ENCODE results near the gene NME4.
A peak's percentile ranks its signal among the peaks of the same experiment; 100 is the strongest.
"Not testable (repeated sequence)": the region's sequence is repeated elsewhere in the genome, so short reads cannot be mapped to it uniquely, and the experiment has no call there.

The NME4 gene

DNA sequence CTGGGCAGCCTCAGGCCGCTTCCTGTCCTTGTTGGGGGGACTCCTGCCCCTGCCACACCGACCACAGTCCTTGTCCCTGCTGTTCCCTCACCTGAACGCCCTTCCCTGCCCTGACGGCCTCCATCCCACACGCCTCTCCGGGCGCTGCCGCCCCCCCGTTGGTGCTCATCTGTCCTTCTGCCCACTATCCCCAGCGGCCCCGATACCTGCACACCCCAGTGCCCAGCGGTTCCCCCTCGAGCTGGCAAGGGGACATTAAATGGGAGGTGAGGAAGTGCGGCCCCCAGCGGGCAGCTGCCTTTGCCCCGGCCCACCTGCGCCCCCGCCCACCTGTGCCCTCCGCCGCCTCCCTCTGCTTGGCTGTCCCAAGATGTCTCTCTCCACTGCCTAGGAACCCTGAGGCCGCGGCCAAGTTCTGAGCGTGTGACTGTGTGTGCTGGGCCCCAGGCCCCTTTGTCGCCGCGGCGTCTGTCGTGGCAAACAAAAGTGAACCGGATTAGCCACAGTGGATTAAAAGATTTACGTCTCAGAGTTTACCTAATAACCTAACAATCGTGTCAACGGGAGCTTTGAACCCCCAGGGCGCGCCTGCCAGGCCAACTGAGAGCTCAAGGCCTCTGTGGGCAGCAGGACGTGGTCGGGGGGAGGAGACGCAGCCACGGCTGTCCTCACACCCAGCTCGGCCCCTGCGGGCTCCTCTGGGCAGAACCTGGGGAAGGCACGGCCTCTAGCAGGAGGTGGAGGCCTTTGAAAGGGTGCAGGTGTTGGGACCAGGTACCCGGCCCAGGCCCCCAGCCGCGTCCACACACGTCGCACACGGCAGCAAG, 36.9 kb upstream of the NME4 start:
- Mint-ChIP-seq H3K27ac (no peak overlapping the region), H3K36me3 (ENCODE audit: low read depth) (no peaks in the 10 kb centered on the region), H3K27me3 (ENCODE audit: low read depth) (no peaks in the 10 kb centered on the region), H3K4me1 (ENCODE audit: low read depth) (peaks cover 7% of the 10 kb centered on the region), H3K4me3 (no peak overlapping the region), H3K9me3 (no peaks in the 10 kb centered on the region)

DNA sequence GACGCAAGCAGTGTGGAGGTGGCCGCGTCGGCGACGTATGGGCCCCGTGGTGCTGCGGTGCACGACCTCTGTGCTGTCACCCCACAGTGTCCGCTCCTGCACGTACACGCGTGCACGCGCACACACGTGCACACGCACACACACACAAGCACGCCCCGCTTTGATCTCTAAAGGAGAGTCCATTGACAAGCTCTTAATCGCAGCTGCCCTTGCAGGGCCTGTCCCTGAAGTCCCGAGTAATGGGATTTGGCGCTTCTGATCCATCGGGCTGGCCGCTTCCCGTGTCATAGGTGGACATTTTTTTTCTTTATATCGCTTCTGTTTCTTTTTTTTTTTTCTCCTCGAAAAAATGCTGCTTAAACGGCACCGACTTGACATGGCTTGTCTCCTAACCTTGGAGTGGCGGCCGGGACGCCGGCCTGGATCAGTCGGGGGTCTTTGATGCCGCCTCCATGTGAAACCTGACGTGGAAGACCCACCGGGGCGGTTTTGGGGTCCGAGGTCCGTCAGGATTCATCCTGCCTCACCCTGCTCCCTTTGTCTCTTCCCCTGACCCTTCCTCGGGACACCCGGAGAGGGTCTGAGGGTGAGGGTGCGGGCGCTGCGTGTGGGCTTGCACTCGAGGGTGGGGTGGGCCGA, 36.2 kb upstream of the NME4 start:
- Mint-ChIP-seq H3K36me3 (ENCODE audit: low read depth) (no peaks in the 10 kb centered on the region), H3K27ac (no peak overlapping the region), H3K4me1 (ENCODE audit: low read depth) (peaks cover 4% of the 10 kb centered on the region), H3K27me3 (ENCODE audit: low read depth) (no peaks in the 10 kb centered on the region), H3K9me3 (no peaks in the 10 kb centered on the region), H3K4me3 (no peak overlapping the region)

DNA sequence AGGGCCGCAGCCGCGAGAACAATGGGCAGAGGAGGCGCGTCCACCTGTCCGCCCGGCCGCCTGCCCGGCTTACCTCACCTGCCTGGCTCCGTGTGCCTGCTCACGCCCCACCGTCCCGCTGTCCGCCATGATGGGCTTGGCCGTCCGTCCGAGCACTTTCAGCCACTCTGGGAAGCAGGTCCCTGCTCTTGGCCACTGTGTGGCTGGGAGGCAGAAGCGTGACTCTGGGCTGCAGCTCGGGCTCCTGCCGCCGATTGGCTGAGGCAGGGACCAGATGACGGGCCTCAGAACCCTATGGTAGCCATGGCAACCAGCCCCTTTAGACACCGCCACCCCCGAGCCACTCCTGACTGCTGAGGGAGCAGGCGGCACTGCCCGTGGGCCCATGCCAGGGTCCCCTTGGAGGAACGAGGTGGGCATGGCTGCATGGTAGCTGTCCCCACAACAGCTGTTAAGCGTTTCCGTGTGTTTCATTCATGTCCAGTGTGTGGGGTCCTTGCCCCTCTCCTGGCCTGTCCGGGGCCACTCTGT, 35.6 kb upstream of the NME4 start:
- Mint-ChIP-seq H3K27me3 (ENCODE audit: low read depth) (no peaks in the 10 kb centered on the region), H3K36me3 (ENCODE audit: low read depth) (no peaks in the 10 kb centered on the region), H3K27ac (no peak overlapping the region), H3K4me3 (no peak overlapping the region), H3K9me3 (no peaks in the 10 kb centered on the region), H3K4me1 (ENCODE audit: low read depth) (peaks cover 4% of the 10 kb centered on the region)

DNA sequence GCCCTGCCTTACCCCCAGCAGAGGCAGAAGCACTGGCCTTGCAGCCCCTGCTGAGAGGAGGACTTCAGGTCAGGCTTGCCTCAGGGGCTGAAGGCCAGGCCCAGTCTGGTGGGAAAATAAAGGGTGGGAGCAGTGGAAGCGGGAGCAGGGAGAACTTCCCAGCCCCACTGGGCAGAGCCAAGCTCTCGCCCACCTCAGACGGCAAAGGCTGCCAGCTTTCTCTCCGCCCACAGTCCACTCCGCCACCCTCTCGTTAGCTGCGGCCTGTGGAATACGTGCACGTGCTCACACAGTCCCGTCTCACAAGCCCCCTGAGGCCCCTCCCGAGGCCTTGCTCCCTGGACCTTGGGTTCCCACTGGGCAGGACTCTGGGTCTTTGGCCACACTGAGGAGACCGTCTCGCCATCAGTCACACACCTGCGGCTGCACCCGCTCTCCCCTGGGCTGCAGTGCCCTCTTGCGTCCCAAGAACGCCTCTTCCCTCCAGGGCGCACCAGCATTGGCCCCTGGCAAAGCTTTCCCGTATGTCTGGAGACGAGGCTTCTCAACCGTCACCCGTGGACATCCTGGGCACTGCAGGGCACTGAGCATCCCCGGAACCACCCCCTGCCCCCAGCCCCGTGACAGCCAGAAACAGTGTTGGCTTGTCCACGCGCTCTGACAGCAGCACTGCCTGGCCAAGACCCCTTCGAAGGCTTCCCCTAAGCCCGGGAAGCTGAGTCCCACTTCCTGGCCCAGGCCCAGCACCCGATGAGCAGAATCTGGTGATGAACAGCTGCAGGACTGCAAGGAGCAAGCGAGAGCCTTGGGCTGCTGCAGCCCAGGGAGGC, 34.9 kb upstream of the NME4 start:
- H3K27me3 Mint-ChIP-seq (ENCODE audit: low read depth): no peaks in the 10 kb centered on the region
- no peak overlapping the region for H3K27ac Mint-ChIP-seq
- peaks cover 4% of the 10 kb centered on the region for H3K4me1 Mint-ChIP-seq (ENCODE audit: low read depth)
- no peaks in the 10 kb centered on the region for H3K9me3 Mint-ChIP-seq
- peaks cover 2% of the 10 kb centered on the region for H3K36me3 Mint-ChIP-seq (ENCODE audit: low read depth)
- no peak overlapping the region for H3K4me3 Mint-ChIP-seq

GRCh38 chr16:362702-362999, 34.3 kb upstream of the NME4 start:
- H3K4me3 Mint-ChIP-seq; H3K27ac Mint-ChIP-seq; H3K36me3 Mint-ChIP-seq (ENCODE audit: low read depth); H3K27me3 Mint-ChIP-seq (ENCODE audit: low read depth); H3K9me3 Mint-ChIP-seq; H3K4me1 Mint-ChIP-seq (ENCODE audit: low read depth): not testable (repeated sequence)

- no peak overlapping the region for H3K27ac Mint-ChIP-seq
These were observed 33.8 kb upstream of the NME4 start for GRCh38 chr16:363110-363765.

DNA sequence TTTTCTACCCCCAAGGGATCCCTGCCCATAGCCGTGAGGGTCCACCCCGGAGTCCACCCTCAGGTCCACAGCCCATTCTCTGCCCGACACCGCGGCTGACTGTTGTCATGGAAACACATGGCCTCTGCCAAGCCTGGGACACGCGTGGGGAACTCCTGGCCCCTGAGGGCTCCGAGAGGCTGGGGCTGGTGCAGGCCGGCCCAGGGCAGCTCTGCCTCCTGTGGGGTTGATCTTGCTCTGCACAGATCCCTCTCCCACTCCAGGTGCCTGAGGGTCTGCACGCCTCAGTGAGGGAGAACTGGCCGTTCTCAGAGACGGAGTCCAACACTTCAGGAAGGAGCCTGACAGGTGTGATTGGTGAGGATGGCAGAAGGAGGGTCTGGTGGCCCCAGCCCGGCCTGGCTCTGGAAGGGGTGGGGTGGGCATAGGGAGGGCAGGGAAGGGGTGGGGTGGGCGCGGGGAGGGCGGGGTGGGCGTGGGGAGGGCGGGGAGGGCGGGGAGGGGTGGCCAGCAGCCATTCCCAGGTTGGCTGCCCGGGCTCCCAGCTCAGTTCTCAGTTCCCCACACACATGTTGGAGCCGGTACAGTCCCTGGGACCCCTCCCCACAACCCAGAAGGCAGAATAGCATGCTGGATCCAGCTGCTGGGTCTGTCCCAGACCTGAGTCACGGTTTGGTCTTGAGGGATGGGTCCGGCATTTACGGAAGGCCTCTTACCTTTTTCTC, 33.1 kb upstream of the NME4 start:
- H3K27me3 Mint-ChIP-seq (ENCODE audit: low read depth): no peaks in the 10 kb centered on the region
- no peaks in the 10 kb centered on the region for H3K9me3 Mint-ChIP-seq
- H3K4me3 Mint-ChIP-seq: no peak overlapping the region
- peaks cover 4% of the 10 kb centered on the region for H3K4me1 Mint-ChIP-seq (ENCODE audit: low read depth)
- H3K27ac Mint-ChIP-seq: no peak overlapping the region
- peaks cover 4% of the 10 kb centered on the region for H3K36me3 Mint-ChIP-seq (ENCODE audit: low read depth)

More at GRCh38 chr16:363110-363765, 33.8 kb upstream of the NME4 start:
- H3K4me3 Mint-ChIP-seq: no peak overlapping the region
- H3K27me3 Mint-ChIP-seq (ENCODE audit: low read depth): no peaks in the 10 kb centered on the region
- peaks cover 4% of the 10 kb centered on the region for H3K36me3 Mint-ChIP-seq (ENCODE audit: low read depth)
- peaks cover 4% of the 10 kb centered on the region for H3K4me1 Mint-ChIP-seq (ENCODE audit: low read depth)
- no peaks in the 10 kb centered on the region for H3K9me3 Mint-ChIP-seq

DNA sequence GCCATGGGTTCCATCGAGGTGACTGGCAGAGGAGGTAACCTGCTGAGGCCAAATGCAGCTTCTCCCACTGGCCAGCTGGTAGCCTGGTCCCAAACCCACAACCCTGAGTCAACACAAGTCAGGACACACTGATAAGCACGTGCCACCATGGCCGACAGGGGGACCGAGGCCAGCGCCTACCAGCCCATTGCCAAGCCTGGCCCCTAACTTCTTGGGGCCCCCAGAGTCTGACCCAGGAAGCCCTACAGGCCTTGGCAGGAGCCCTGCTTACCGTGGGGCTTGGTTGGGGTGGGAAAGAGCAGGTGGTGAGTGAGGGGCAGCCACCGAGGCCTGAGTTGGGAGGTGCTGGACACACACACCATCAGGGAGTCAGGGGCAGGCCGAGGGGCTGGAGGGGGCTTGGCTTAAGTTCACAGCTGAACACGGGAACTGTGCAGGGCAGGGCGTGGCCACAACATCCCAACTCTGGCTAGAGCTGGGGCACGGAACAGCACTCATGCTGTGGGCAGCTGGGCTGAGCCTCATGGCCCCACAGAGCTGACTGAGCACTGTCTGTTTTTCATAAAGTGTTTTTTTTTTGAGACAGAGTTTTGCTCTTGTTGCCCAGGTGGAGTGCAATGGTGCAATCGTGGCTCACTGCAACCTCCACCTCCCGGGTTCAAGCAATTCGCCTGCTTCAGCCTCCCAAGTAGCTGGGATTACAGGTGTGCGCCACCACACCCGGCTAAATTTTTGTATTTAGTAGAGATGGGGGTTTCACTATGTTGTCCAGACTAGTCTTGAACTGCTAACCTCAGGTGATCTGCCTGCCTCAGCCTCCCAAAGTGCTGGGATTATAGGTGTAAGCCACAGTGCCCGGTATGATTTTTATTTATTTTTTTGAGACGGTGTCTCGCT, 32.2 kb upstream of the NME4 start:
- Mint-ChIP-seq H3K4me3 (no peak overlapping the region), H3K4me1 (ENCODE audit: low read depth) (peaks cover 8% of the 10 kb centered on the region), H3K27ac (no peak overlapping the region), H3K27me3 (ENCODE audit: low read depth) (no peaks in the 10 kb centered on the region), H3K9me3 (no peaks in the 10 kb centered on the region), H3K36me3 (ENCODE audit: low read depth) (peaks cover 4% of the 10 kb centered on the region)

DNA sequence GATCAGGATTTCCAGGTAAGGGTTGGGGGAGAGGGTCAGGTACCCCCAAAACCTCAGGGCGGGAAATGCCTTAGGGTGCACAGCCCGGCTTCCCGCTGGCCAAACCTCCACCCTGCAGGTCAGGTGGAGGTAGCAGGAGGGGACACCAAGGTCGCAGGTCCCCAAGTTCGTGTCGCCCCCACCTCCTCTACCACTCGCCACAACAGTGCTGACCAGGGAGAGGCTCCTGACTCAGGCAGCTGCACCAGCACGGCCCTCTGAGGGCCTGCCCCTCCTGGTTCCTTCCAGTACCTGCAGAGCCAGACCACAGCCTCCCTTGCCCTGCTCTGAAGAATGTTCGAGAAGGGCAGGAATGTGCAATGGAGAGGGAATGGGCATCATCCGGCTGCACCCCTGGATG, 30.5 kb upstream of the NME4 start:
- Mint-ChIP-seq H3K27me3 (ENCODE audit: low read depth) (no peaks in the 10 kb centered on the region), H3K9me3 (no peaks in the 10 kb centered on the region), H3K4me3 (no peak overlapping the region), H3K27ac (no peak overlapping the region), H3K4me1 (ENCODE audit: low read depth) (peaks cover 12% of the 10 kb centered on the region), H3K36me3 (ENCODE audit: low read depth) (peaks cover 7% of the 10 kb centered on the region)

GRCh38 chr16:367333-367903, 29.6 kb upstream of the NME4 start:
- Mint-ChIP-seq H3K4me3 (no peak overlapping the region), H3K36me3 (ENCODE audit: low read depth) (peaks cover 7% of the 10 kb centered on the region), H3K4me1 (ENCODE audit: low read depth) (peaks cover 9% of the 10 kb centered on the region), H3K27ac (no peak overlapping the region), H3K27me3 (ENCODE audit: low read depth) (no peaks in the 10 kb centered on the region), H3K9me3 (no peaks in the 10 kb centered on the region)

DNA sequence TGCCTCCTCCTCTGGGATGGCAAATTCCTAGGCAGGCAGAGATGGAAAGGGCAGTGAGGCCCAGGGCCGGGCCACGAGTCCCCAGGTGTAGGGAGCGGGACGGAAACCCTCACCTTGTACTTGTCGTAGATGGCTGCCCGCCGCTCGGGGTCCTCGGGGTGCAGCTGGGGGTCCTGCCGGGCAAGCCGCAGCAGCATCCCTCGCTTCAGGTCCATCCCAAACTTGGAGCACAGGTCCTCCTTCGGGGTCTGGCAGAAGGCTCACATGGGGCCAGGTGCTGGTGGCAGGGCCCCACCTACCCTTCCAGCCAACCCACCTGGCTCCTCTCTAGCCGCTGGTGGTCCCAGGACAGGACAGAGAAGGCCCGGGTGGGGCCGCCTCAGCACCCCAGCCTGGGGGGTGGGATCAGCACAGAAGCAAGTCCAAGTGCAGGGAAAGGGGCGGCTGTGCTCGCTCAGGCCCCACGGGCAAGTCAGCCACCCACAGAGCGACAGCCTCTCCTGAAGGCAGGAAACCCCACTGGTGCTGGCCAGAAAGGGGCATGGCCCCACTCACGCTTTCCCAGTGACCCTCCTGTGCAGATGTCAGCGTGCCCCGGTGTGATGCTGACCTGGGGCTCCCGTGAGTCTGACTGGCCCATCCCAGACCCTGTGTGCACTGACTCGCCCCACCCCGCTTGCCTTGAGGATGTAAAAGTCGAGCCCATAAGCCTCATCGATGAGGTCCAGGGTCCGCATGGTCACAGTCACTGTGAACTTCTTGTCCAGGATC, 28.4 kb upstream of the NME4 start:
- Mint-ChIP-seq H3K9me3 (no peaks in the 10 kb centered on the region), H3K4me1 (ENCODE audit: low read depth) (peaks cover 9% of the 10 kb centered on the region), H3K27me3 (ENCODE audit: low read depth) (no peaks in the 10 kb centered on the region), H3K4me3 (no peak overlapping the region), H3K36me3 (ENCODE audit: low read depth) (peaks cover 7% of the 10 kb centered on the region), H3K27ac (no peak overlapping the region)

- Mint-ChIP-seq H3K4me3 (peak overlapping the region; percentile 71), H3K27me3 (ENCODE audit: low read depth) (no peaks in the 10 kb centered on the region), H3K36me3 (ENCODE audit: low read depth) (peaks cover 7% of the 10 kb centered on the region), H3K9me3 (no peaks in the 10 kb centered on the region), H3K4me1 (ENCODE audit: low read depth) (peaks cover 9% of the 10 kb centered on the region), H3K27ac (no peak overlapping the region)
These were observed 27.6 kb upstream of the NME4 start for GRCh38 chr16:369275-369865.
